ENCODE data around the gene MORN3. TPM values are rescaled to one million over a fixed set of nuclear protein-coding genes. Genes with fewer than 3 reads are reported as not detected.

Gene MORN3
- total and polyA plus RNA-seq, 9 of the 15 experiments (the other 6 are each of a cell fraction or from before 2014, with no cell fraction given), result 0.09 to 0.27 (median 0.20) TPM

DNA sequence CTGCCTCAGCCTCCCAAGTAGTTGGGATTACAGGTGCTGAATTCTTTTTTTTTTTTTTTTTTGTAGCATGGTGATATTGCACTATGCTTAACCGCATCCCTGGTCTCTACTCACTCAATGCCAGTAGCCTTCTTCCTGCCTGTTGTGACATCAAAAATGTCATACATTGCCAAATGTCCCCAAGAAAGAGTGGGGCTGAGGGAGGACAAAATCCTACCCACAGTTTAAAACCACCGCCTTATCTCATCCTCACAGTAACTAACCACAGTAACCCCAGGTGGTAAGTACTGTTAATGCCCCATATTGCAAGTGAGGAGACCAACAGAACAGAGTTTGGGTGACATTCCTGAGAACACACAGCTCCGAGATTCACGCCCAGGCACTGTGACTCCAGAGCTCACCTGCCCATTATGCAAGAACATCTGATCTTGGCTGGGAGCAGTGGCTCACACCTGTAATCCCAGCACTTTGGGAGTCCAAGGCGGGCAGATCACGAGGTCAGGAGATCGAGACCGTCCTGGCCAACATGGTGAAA, 19.6 kb downstream of the MORN3 start (continued):
- TF ChIP-seq CXXC5 (CRISPR knock-in tag; IDR thresholded peaks at IDR 0.05) (peak; percentile 63), BRCA1 (IDR thresholded peaks at IDR 0.05) (no peak), BRCA1 (CRISPR knock-in tag; IDR thresholded peaks at IDR 0.05) (no peak), ILF3 (IDR thresholded peaks at IDR 0.05; ENCODE audit: borderline replicate concordance) (no peak), THRAP3 (IDR thresholded peaks at IDR 0.05; ENCODE audit: borderline replicate concordance) (no peak), ZFP36 (IDR thresholded peaks at IDR 0.05; ENCODE audit: low read depth, low read length, partially characterized antibody) (peak; percentile 91), SAFB2 (IDR thresholded peaks at IDR 0.05; ENCODE audit: borderline replicate concordance, low read depth, low read length, severe bottlenecking) (no peak), POLR2AphosphoS5 (IDR thresholded peaks at IDR 0.05; ENCODE audit: control insufficient read depth, insufficient read depth, low read depth, low read length) (peak; percentile 94), ZNF274 (IDR thresholded peaks at IDR 0.05; ENCODE audit: borderline replicate concordance, low read depth, low read length) (peak; percentile 38; the same call in 1 of the 2 replicates), HDAC6 (IDR thresholded peaks at IDR 0.05; ENCODE audit: low read depth, low read length) (no peak), MTA3 (IDR thresholded peaks at IDR 0.05; ENCODE audit: borderline replicate concordance) (peak; percentile 68), BHLHE40 (IDR thresholded peaks at IDR 0.05; ENCODE audit: low read length) (0 out of 2 replicates have a peak, but pooled peaks have one; percentile 28), ZC3H11A (IDR thresholded peaks at IDR 0.05; ENCODE audit: low read depth, low read length) (no peak), PTBP1 (IDR thresholded peaks at IDR 0.05; ENCODE audit: low read depth, low read length) (no peak)
- TF ChIP-seq, protein P1, sequence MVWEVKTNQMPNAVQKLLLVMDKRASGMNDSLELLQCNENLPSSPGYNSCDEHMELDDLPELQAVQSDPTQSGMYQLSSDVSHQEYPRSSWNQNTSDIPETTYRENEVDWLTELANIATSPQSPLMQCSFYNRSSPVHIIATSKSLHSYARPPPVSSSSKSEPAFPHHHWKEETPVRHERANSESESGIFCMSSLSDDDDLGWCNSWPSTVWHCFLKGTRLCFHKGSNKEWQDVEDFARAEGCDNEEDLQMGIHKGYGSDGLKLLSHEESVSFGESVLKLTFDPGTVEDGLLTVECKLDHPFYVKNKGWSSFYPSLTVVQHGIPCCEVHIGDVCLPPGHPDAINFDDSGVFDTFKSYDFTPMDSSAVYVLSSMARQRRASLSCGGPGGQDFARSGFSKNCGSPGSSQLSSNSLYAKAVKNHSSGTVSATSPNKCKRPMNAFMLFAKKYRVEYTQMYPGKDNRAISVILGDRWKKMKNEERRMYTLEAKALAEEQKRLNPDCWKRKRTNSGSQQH (CRISPR knock-in tag; IDR thresholded peaks at IDR 0.05), result no peak
- TF ChIP-seq, protein P2, sequence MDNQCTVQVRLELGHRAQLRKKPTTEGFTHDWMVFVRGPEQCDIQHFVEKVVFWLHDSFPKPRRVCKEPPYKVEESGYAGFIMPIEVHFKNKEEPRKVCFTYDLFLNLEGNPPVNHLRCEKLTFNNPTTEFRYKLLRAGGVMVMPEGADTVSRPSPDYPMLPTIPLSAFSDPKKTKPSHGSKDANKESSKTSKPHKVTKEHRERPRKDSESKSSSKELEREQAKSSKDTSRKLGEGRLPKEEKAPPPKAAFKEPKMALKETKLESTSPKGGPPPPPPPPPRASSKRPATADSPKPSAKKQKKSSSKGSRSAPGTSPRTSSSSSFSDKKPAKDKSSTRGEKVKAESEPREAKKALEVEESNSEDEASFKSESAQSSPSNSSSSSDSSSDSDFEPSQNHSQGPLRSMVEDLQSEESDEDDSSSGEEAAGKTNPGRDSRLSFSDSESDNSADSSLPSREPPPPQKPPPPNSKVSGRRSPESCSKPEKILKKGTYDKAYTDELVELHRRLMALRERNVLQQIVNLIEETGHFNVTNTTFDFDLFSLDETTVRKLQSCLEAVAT (IDR thresholded peaks at IDR 0.05), result peak in 1 of 2 experiments; percentile 99; a peak in 2 of 4 replicates
- TF ChIP-seq, protein P3, sequence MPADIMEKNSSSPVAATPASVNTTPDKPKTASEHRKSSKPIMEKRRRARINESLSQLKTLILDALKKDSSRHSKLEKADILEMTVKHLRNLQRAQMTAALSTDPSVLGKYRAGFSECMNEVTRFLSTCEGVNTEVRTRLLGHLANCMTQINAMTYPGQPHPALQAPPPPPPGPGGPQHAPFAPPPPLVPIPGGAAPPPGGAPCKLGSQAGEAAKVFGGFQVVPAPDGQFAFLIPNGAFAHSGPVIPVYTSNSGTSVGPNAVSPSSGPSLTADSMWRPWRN (IDR thresholded peaks at IDR 0.05; ENCODE audit: low read depth), result peak; percentile 77
- TF ChIP-seq, protein P4, sequence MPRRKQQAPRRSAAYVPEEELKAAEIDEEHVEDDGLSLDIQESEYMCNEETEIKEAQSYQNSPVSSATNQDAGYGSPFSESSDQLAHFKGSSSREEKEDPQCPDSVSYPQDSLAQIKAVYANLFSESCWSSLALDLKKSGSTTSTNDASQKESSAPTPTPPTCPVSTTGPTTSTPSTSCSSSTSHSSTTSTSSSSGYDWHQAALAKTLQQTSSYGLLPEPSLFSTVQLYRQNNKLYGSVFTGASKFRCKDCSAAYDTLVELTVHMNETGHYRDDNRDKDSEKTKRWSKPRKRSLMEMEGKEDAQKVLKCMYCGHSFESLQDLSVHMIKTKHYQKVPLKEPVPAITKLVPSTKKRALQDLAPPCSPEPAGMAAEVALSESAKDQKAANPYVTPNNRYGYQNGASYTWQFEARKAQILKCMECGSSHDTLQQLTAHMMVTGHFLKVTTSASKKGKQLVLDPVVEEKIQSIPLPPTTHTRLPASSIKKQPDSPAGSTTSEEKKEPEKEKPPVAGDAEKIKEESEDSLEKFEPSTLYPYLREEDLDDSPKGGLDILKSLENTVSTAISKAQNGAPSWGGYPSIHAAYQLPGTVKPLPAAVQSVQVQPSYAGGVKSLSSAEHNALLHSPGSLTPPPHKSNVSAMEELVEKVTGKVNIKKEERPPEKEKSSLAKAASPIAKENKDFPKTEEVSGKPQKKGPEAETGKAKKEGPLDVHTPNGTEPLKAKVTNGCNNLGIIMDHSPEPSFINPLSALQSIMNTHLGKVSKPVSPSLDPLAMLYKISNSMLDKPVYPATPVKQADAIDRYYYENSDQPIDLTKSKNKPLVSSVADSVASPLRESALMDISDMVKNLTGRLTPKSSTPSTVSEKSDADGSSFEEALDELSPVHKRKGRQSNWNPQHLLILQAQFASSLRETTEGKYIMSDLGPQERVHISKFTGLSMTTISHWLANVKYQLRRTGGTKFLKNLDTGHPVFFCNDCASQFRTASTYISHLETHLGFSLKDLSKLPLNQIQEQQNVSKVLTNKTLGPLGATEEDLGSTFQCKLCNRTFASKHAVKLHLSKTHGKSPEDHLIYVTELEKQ (CRISPR knock-in tag; IDR thresholded peaks at IDR 0.05), result no peak
